OCI-LY1 (cell line): ENCODE measurements around the gene AARSD1.

ENCODE experiments used
- H2AFZ ChIP-seq: fragments of 200-600 bp; sonication (generic), shearing (Covaris generic); 2 replicates; pipeline ENCODE4 v1.6.0; 2014; ENCODE audit warnings: antibody characterized with exemption, mild to moderate bottlenecking, low read length
- H3F3A ChIP-seq: fragments of 200-600 bp; sonication (generic), shearing (Covaris generic); 2 replicates; pipeline ENCODE4 v1.6.0; 2014; ENCODE audit warnings: mild to moderate bottlenecking, antibody characterized with exemption, low read length, moderate library complexity; ENCODE audit not compliant: insufficient read depth
- H3K27ac ChIP-seq: fragments of 200-600 bp; sonication (generic); 2 replicates; pipeline ENCODE4 v1.5.1; 2014; ENCODE audit warnings: low read length, mixed run types, mild to moderate bottlenecking, low read depth; ENCODE audit not compliant: poor library complexity, severe bottlenecking
- H3K27me3 ChIP-seq: fragments of 200-600 bp; sonication (generic); 2 replicates; pipeline ENCODE4 v1.6.0; 2014; ENCODE audit warnings: antibody characterized with exemption, mild to moderate bottlenecking, low read length, moderate library complexity; ENCODE audit not compliant: insufficient read depth
- H3K36me3 ChIP-seq: fragments of 200-600 bp; sonication (generic); 2 replicates; pipeline ENCODE4 v1.6.1; 2014; ENCODE audit warnings: mild to moderate bottlenecking, antibody characterized with exemption, low read length, moderate library complexity, mixed read lengths; ENCODE audit not compliant: insufficient read depth
- H3K4me1 ChIP-seq: fragments of 200-600 bp; sonication (generic); 2 replicates; pipeline ENCODE4 v1.5.1; 2014; ENCODE audit warnings: mild to moderate bottlenecking, low read length, moderate library complexity; ENCODE audit not compliant: insufficient read depth, severe bottlenecking
- H3K4me2 ChIP-seq: fragments of 200-600 bp; sonication (generic), shearing (Covaris generic); 2 replicates; pipeline ENCODE4 v1.6.1; 2014; ENCODE audit warnings: low read length
- H3K4me3 ChIP-seq: fragments of 200-600 bp; sonication (generic); 2 replicates; pipeline ENCODE4 v1.5.1; 2014; ENCODE audit warnings: low read length, low read depth, mild to moderate bottlenecking, mixed read lengths; ENCODE audit not compliant: poor library complexity, severe bottlenecking
- H3K79me2 ChIP-seq: fragments of 200-600 bp; shearing (Covaris generic); 2 replicates; pipeline ENCODE4 v1.6.1; 2016; ENCODE audit warnings: mixed run types, low read length, mixed read lengths; ENCODE audit not compliant: insufficient read depth
- H3K9ac ChIP-seq: fragments of 200-600 bp; sonication (generic), shearing (Covaris generic); 2 replicates; pipeline ENCODE4 v1.6.1; 2014; ENCODE audit warnings: mild to moderate bottlenecking, low read length, mixed read lengths
- H3K9me2 ChIP-seq: fragments of 200-600 bp; sonication (generic), shearing (Covaris generic); 2 replicates; pipeline ENCODE4 v1.6.1; 2014; ENCODE audit warnings: low read depth, mild to moderate bottlenecking, low read length, mixed read lengths
- H3K9me3 ChIP-seq: fragments of 200-600 bp; shearing (Covaris generic); 2 replicates; pipeline ENCODE4 v1.6.1; 2014; ENCODE audit warnings: low read length, mixed read lengths
- H4K20me1 ChIP-seq: fragments of 200-600 bp; sonication (generic), shearing (Covaris generic); 2 replicates; pipeline ENCODE4 v1.6.0; 2016; ENCODE audit warnings: mild to moderate bottlenecking, low read length; ENCODE audit not compliant: insufficient read depth
- EZH2 ChIP-seq: fragments of 200-600 bp; sonication (generic), shearing (Covaris generic); IDR thresholded peaks from 2 replicates; pipeline ENCODE4 v1.8.0; 2017; ENCODE audit warnings: borderline replicate concordance, mixed run types, mild to moderate bottlenecking, antibody characterized with exemption, low read length, moderate library complexity, mixed read lengths
- TF ChIP-seq, protein P1 (sequence below): fragments of 200-600 bp; sonication (generic), shearing (Covaris generic); IDR thresholded peaks from 2 replicates; pipeline ENCODE4 v1.5.1; 2017; ENCODE audit warnings: mild to moderate bottlenecking, antibody characterized with exemption, low read length, moderate library complexity, mixed read lengths

The AARSD1 gene, protein sequence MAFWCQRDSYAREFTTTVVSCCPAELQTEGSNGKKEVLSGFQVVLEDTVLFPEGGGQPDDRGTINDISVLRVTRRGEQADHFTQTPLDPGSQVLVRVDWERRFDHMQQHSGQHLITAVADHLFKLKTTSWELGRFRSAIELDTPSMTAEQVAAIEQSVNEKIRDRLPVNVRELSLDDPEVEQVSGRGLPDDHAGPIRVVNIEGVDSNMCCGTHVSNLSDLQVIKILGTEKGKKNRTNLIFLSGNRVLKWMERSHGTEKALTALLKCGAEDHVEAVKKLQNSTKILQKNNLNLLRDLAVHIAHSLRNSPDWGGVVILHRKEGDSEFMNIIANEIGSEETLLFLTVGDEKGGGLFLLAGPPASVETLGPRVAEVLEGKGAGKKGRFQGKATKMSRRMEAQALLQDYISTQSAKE

DNA sequence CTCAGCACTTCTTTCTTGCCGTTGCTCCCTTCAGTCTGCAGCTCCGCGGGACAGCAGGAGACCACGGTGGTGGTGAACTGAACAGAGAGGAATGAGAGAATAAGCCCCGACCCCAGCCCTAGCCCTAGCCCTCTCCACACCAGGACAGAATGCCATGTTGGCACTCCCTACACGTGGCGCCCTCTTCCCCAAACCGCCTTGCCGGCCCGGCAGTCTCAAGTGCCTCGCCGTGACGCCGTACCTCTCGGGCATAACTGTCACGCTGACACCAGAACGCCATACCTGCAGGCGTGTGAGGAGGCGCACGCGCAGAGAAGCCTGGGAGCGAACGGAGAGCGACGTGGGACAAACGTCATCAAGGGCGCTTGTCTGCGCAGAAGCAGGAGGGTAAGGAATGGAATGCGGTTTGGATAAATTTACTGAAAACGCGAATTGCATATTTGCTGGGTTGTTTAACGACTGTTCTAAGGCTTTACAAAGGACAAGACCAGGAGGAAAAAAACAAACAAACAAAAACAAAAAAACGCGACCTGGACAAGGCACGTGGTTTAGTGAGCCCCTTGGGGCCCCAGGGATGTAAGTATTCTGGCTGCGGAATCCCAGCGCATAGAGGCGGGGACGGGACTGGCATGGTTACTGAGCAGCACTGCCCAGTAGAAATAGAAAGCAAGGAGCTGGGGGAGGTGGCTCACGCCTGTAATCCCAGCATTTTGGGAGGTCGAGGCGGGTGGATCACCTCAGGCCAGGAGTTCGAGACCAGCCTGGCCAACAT is at the start of gene AARSD1:
AARSD1 (minus strand) TSS at position 294 of the 772 bp plus-strand sequence; CDS start at position 280, 14 bp downstream.
- TF ChIP-seq, protein P1, sequence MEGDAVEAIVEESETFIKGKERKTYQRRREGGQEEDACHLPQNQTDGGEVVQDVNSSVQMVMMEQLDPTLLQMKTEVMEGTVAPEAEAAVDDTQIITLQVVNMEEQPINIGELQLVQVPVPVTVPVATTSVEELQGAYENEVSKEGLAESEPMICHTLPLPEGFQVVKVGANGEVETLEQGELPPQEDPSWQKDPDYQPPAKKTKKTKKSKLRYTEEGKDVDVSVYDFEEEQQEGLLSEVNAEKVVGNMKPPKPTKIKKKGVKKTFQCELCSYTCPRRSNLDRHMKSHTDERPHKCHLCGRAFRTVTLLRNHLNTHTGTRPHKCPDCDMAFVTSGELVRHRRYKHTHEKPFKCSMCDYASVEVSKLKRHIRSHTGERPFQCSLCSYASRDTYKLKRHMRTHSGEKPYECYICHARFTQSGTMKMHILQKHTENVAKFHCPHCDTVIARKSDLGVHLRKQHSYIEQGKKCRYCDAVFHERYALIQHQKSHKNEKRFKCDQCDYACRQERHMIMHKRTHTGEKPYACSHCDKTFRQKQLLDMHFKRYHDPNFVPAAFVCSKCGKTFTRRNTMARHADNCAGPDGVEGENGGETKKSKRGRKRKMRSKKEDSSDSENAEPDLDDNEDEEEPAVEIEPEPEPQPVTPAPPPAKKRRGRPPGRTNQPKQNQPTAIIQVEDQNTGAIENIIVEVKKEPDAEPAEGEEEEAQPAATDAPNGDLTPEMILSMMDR = no peak
- no peak for TF ChIP-seq EZH2
- Histone ChIP-seq H3F3A (peaks cover 4% of the 10 kb centered on the region; the same call in 1 of the 2 replicates), H2AFZ (peak within 1 kb of the TSS; percentile 64)

DNA sequence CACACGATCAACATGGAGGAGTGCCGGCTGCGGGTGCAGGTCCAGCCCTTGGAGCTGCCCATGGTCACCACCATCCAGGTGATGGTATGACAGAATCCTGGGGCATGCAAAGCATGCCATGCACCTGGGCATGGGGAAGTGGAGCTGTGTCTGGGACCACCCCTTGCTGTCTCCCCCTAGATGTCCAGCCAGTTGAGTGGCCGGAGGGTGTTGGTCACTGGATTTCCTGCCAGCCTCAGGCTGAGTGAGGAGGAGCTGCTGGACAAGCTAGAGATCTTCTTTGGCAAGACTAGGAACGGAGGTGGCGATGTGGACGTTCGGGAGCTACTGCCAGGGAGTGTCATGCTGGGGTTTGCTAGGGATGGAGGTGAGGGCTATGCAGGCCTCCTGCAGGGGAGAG is 49.0 kb upstream of the AARSD1 start:
- Histone ChIP-seq H2AFZ (no peak overlapping the region), H3K9ac (no peak overlapping the region), H3K9me2 (no peaks in the 10 kb centered on the region), H3K79me2 (no peaks in the 10 kb centered on the region), H3K4me2 (no peak overlapping the region), H3F3A (no peaks in the 10 kb centered on the region), H3K27ac (no peak overlapping the region), H3K9me3 (no peaks in the 10 kb centered on the region), H3K4me1 (peaks cover 5% of the 10 kb centered on the region), H3K27me3 (no peaks in the 10 kb centered on the region), H3K36me3 (peaks cover 7% of the 10 kb centered on the region; the same call in 1 of the 2 replicates), H4K20me1 (no peaks in the 10 kb centered on the region), H3K4me3 (no peak overlapping the region)
- no peak for TF ChIP-seq EZH2
- TF ChIP-seq, protein P1 = no peak

More for the DNA sequence above, at the start of gene AARSD1:
- Histone ChIP-seq H3K4me1 (peaks cover 10% of the 10 kb centered on the region), H3K4me2 (peak within 1 kb of the TSS; percentile 92), H3K9ac (peak within 1 kb of the TSS; percentile 87), H3K79me2 (no peaks in the 10 kb centered on the region), H3K4me3 (peak within 1 kb of the TSS; percentile 70), H3K9me2 (no peaks in the 10 kb centered on the region), H4K20me1 (no peaks in the 10 kb centered on the region), H3K27me3 (no peaks in the 10 kb centered on the region), H3K36me3 (peaks cover 29% of the 10 kb centered on the region), H3K27ac (peak within 1 kb of the TSS; percentile 49), H3K9me3 (no peaks in the 10 kb centered on the region)

DNA sequence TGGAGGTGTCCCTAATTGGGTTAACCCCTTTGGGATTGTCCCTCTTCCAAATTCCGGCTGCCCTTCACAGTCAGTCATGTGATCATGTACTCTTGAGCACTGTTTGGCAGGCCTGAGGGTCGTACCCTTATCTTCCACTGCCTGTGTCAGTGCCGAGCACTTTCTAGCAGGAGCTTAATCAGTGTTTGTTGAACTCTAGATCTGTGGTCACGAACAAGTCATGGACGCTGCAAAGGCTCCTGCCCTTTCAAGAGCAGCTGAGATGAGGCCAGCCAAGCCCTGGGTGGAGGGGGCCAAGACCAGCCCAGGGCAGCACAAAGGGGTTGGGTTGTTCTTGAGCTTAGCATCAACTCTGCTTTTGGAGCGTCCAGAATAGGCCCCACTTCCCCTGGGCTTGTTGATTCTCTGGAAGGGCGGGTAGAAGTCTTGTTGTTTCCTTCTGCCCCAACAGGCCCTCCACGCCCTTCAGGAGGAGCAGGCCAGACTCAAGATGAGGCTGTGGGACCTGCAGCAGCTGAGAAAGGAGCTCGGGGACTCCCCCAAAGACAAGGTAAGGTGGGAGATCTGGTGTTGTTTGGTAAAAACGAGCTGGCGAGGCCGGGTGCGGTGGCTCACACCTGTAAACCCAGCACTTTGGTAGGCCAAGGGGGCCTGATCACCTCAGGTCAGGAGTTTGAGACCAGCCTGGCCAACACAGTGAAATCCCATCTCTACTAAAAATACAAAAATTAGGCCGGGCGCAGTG is 47.6 kb upstream of the AARSD1 start:
- no peak overlapping the region for H2AFZ ChIP-seq
- H3F3A ChIP-seq = no peaks in the 10 kb centered on the region
- H4K20me1 ChIP-seq = no peaks in the 10 kb centered on the region
- H3K4me3 ChIP-seq = no peak overlapping the region
- no peak overlapping the region for H3K4me2 ChIP-seq
- TF ChIP-seq, protein P1 = no peak
- TF ChIP-seq EZH2 = no peak
- peaks cover 3% of the 10 kb centered on the region for H3K4me1 ChIP-seq
- no peaks in the 10 kb centered on the region for H3K79me2 ChIP-seq
- no peaks in the 10 kb centered on the region for H3K27me3 ChIP-seq
- H3K36me3 ChIP-seq = peaks cover 7% of the 10 kb centered on the region; the same call in 1 of the 2 replicates
- no peak overlapping the region for H3K27ac ChIP-seq
- no peak overlapping the region for H3K9ac ChIP-seq
- H3K9me3 ChIP-seq = no peaks in the 10 kb centered on the region
- no peaks in the 10 kb centered on the region for H3K9me2 ChIP-seq
